GM18861 (cell line): ENCODE measurements around the gene RCC1.
"Not testable (repeated sequence)": the region's sequence is repeated elsewhere in the genome, so short reads cannot be mapped to it uniquely, and the experiment has no call there.

ENCODE experiments used
- ATAC-seq: cut with Tn5 transposase; IDR thresholded peaks from one replicate; pipeline ENCODE4 v1.9.1; 2021; ENCODE audit not compliant: unreplicated experiment

RCC1 gene

GRCh38 chr1:28582248-28582615 is 76.4 kb downstream of the RCC1 start:
- ATAC-seq, result no peak

- ATAC-seq, result not testable (repeated sequence)
Observed at GRCh38 chr1:28586585-28587391, 80.9 kb downstream of the RCC1 start.
